ENCODE results near the gene GAB1. TPM values are rescaled to one million over a fixed set of nuclear protein-coding genes. Genes with fewer than 3 reads are reported as not detected.

GAB1 gene
- total RNA-seq, 2 donors from 2014 or later: 48.3 to 77.3 TPM

- peaks cover 86 to 90% of the 10 kb centered on the region in 2 donors for H3K4me1 ChIP-seq (ENCODE audit: control insufficient read depth in 1 of 2, low read depth in 2 of 2)
- ATAC-seq (ENCODE audit: insufficient number of reproducible peaks, low FRiP score, low read depth): no peak
- peak overlapping the region; percentile 34 to 81 for H3K27ac ChIP-seq
These were observed 20.6 kb downstream of the GAB1 start for GRCh38 chr4:143357161-143357845.

GRCh38 chr4:143358419-143358818 lies 21.7 kb downstream of the GAB1 start:
- H3K4me1 ChIP-seq (ENCODE audit: control insufficient read depth in 1 of 2, low read depth in 2 of 2): peaks cover 81 to 90% of the 10 kb centered on the region in 2 donors
- no peak for DNase-seq (ENCODE audit: low spot score)
- TF ChIP-seq CTCF (IDR thresholded peaks at IDR 0.05): no peak
- no peaks in the 10 kb centered on the region for H3K36me3 ChIP-seq
- no peaks in the 10 kb centered on the region for H3K9me3 ChIP-seq
- H3K27ac ChIP-seq: peak overlapping the region; percentile 77 to 78
- no peak for ATAC-seq (ENCODE audit: insufficient number of reproducible peaks, low FRiP score, low read depth)
- peak overlapping the region; percentile 42 for H3K4me3 ChIP-seq
- H3K27me3 ChIP-seq (replicated peaks; ENCODE audit: insufficient read depth): no peaks in the 10 kb centered on the region

More at GRCh38 chr4:143357161-143357845, 20.6 kb downstream of the GAB1 start:
- TF ChIP-seq CTCF (IDR thresholded peaks at IDR 0.05): no peak
- Histone ChIP-seq H3K36me3 (no peaks in the 10 kb centered on the region), H3K9me3 (no peaks in the 10 kb centered on the region), H3K27me3 (replicated peaks; ENCODE audit: insufficient read depth) (no peaks in the 10 kb centered on the region), H3K4me3 (no peak overlapping the region)
- DNase-seq (ENCODE audit: low spot score): no peak

GRCh38 chr4:143358923-143359643 lies 22.4 kb downstream of the GAB1 start:
- peaks cover 80 to 90% of the 10 kb centered on the region in 2 donors for H3K4me1 ChIP-seq (ENCODE audit: control insufficient read depth in 1 of 2, low read depth in 2 of 2)
- peak overlapping the region; percentile 77 to 78 for H3K27ac ChIP-seq
- H3K36me3 ChIP-seq: no peaks in the 10 kb centered on the region
- H3K9me3 ChIP-seq: no peaks in the 10 kb centered on the region
- DNase-seq (ENCODE audit: low spot score) (no peak), ATAC-seq (ENCODE audit: insufficient number of reproducible peaks, low FRiP score, low read depth) (no peak)
- no peaks in the 10 kb centered on the region for H3K27me3 ChIP-seq (replicated peaks; ENCODE audit: insufficient read depth)
- no peak for TF ChIP-seq CTCF (IDR thresholded peaks at IDR 0.05)
- peak overlapping the region; percentile 42 for H3K4me3 ChIP-seq

GRCh38 chr4:143359644-143360193 lies 23.0 kb downstream of the GAB1 start:
- Histone ChIP-seq H3K4me3 (peak overlapping the region; percentile 42), H3K27ac (peak overlapping the region; percentile 77 to 78), H3K4me1 (ENCODE audit: control insufficient read depth in 1 of 2, low read depth in 2 of 2) (peaks cover 75 to 91% of the 10 kb centered on the region in 2 donors), H3K27me3 (replicated peaks; ENCODE audit: insufficient read depth) (no peaks in the 10 kb centered on the region), H3K36me3 (no peaks in the 10 kb centered on the region), H3K9me3 (no peaks in the 10 kb centered on the region)
- no peak for TF ChIP-seq CTCF (IDR thresholded peaks at IDR 0.05)
- ATAC-seq (ENCODE audit: insufficient number of reproducible peaks, low FRiP score, low read depth): no peak
- DNase-seq (ENCODE audit: low spot score): no peak
